ENCODE results near the gene EML2.

DNA sequence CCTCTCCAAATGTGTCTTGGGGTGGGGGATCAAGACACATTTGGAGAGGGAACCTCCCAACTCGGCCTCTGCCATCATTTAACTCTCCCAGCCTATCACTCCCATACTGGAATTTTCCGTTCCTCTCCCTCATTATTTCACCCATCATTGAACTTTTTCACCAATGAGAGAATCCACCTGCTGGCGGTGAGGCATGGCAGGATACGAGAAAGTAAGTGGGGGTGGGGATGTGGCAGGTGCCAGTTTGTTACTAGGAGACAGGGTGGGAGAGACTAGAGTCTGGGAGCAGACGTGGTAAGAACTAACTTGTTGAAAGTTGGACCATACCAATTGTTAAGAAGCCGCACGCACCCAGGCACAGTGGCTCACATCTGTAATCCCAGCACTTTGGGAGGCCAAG, 35.7 kb upstream of the EML2 start:
- no peak for TF ChIP-seq NFRKB (IDR thresholded peaks at IDR 0.05)
- no peak for TF ChIP-seq FOXK2 (IDR thresholded peaks at IDR 0.05)
- no peak for TF ChIP-seq FOXM1 (IDR thresholded peaks at IDR 0.05; ENCODE audit: borderline replicate concordance)
- TF ChIP-seq SUZ12 (IDR thresholded peaks at IDR 0.05), result no peak
- TF ChIP-seq ZNF384 (IDR thresholded peaks at IDR 0.05), result no peak
- TF ChIP-seq HDGF (IDR thresholded peaks at IDR 0.05; ENCODE audit: borderline replicate concordance), result no peak
- TF ChIP-seq SP1 (IDR thresholded peaks at IDR 0.05), result no peak
- TF ChIP-seq ELF4 (IDR thresholded peaks at IDR 0.05), result no peak
- TF ChIP-seq FOXA1 (IDR thresholded peaks at IDR 0.05), result no peak
- TF ChIP-seq LEF1 (IDR thresholded peaks at IDR 0.05; ENCODE audit: borderline replicate concordance), result no peak
- TF ChIP-seq, protein P1, sequence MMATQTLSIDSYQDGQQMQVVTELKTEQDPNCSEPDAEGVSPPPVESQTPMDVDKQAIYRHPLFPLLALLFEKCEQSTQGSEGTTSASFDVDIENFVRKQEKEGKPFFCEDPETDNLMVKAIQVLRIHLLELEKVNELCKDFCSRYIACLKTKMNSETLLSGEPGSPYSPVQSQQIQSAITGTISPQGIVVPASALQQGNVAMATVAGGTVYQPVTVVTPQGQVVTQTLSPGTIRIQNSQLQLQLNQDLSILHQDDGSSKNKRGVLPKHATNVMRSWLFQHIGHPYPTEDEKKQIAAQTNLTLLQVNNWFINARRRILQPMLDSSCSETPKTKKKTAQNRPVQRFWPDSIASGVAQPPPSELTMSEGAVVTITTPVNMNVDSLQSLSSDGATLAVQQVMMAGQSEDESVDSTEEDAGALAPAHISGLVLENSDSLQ (IDR thresholded peaks at IDR 0.05), result no peak
- TF ChIP-seq TARDBP (IDR thresholded peaks at IDR 0.05), result no peak

Data from HEK293T (cell line).